Measurements from ENCODE around the gene MYLK3.

Gene MYLK3

DNA sequence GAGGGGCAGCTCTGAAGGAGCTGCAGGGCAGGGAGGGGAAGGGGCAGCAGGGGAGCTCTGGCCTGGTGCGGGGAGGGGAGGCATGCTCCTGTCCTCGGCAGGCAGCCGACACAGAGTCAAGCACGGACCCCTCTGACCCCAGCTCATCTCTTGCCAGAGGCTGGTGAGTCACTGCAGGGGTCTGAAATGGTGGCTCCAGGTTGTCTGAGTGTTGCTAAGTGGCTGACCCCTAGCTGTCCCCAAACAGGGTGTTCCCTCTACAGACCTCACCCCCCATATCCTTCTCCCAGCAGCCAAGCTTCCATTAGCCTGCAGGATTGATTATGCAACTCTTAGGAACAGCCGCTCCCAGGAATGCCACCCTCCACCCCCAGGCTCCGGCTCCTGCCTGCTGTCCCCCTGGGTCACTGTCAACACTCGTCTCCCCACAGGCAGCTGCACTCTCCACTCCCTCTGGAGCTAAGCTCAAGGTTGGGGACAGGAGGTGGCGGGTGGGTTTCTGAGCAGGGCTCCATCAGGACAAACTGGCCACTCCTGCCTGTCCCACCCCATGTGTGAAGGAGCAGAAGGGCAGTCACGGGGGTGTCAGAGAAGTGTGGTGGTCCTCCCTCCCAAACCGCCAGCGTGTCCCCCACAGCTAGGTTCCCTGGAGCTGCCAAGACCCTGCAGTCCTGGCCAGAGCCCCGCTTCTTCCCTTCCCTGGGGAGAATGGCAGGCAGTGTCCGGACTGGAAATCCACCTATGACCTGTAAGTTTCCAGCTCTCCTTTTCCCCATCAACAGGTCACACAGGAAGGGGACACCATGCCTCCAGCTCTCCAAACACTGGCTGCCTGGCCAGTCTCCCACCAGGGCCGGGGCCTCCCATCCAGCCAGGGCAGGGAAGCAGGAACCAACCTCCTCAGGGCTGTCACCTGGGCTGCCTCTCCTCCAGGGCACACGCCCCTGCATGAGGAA lies 1.0 kb downstream of the MYLK3 start:
- Mint-ChIP-seq H3K9me3 (no peaks in the 10 kb centered on the region), H3K4me3 (no peak overlapping the region), H3K36me3 (ENCODE audit: low read depth) (no peaks in the 10 kb centered on the region), H3K27me3 (ENCODE audit: low read depth) (no peaks in the 10 kb centered on the region), H3K4me1 (ENCODE audit: low read depth) (peaks cover 8% of the 10 kb centered on the region), H3K27ac (no peak overlapping the region)
- no peak for DNase-seq (ENCODE audit: low spot score)

DNA sequence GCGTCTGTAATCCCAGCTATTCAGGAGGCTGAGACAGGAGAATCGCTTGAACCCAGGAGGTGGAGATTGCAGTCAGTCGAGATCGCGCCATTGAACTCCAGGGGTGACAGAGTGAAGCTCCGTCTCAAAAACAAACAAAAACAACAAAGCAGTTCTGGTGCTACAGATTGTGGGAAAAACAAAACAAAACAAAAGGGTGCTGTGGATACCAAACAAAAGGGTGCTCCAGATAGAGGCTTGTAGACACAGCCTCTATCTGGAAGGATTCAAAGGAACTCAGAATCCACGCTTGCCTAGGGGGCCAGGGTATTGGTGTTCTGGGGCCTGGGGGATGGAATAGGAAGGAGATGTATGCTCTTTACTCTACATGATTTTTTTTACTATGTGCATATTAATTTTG lies 2.5 kb downstream of the MYLK3 start:
- Mint-ChIP-seq H3K27ac (no peak overlapping the region), H3K4me3 (no peak overlapping the region)

DNA sequence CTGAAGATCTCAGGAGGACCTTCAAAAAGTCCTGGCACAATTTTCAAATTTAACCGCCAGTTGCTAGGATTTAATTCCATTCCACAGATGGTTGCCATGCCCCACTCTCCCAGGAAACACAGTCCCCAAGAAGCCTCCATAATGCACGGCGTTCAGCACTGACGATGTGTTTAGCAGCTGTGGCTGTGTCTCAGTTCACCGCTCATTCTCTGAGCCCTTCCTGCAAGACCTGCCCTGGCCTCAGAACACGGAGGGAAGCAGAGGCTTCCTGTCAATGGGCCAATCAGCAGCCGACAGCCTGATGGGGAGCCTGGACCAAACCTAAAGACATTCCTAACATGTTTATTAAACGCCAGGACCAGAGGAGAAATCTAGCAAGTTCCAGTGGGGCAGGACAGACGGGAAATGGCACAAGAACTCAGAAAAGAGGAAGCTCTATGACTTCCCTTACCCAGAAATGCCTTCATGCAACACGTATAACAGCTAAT lies 4.9 kb downstream of the MYLK3 start:
- Mint-ChIP-seq H3K4me1 (ENCODE audit: low read depth) (peaks cover 5% of the 10 kb centered on the region), H3K27me3 (ENCODE audit: low read depth) (no peaks in the 10 kb centered on the region), H3K27ac (no peak overlapping the region), H3K4me3 (no peak overlapping the region), H3K9me3 (no peaks in the 10 kb centered on the region), H3K36me3 (ENCODE audit: low read depth) (no peaks in the 10 kb centered on the region)
- no peak for DNase-seq (ENCODE audit: low spot score)

More for the DNA sequence above, 2.5 kb downstream of the MYLK3 start:
- H3K9me3 Mint-ChIP-seq: no peaks in the 10 kb centered on the region
- H3K36me3 Mint-ChIP-seq (ENCODE audit: low read depth): no peaks in the 10 kb centered on the region
- peaks cover 8% of the 10 kb centered on the region for H3K4me1 Mint-ChIP-seq (ENCODE audit: low read depth)
- DNase-seq (ENCODE audit: low spot score): no peak
- H3K27me3 Mint-ChIP-seq (ENCODE audit: low read depth): no peaks in the 10 kb centered on the region

DNA sequence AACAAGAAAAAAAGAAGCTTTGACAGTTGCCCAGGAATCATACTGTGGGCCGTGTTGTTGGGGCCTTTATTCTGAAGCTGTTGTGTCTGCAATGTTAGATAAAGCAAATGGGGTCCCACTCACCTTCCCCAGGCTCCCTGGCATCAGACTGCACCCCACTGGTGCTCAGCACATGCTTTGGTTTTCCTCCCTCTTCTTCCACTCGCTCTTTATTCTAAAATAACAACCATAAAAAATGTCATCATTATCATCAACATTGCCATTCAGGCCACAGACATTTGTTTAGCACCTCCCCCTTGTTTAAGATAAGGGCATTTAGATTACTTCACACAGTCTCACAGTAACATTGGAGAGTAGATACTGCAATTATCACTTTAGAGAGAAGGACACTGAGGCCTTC lies 8.2 kb downstream of the MYLK3 start:
- H3K4me1 Mint-ChIP-seq (ENCODE audit: low read depth): peaks cover 4% of the 10 kb centered on the region
- H3K4me3 Mint-ChIP-seq: no peak overlapping the region
- H3K27ac Mint-ChIP-seq: no peak overlapping the region
- H3K36me3 Mint-ChIP-seq (ENCODE audit: low read depth): no peaks in the 10 kb centered on the region
- H3K27me3 Mint-ChIP-seq (ENCODE audit: low read depth): no peaks in the 10 kb centered on the region
- no peak for DNase-seq (ENCODE audit: low spot score)
- no peaks in the 10 kb centered on the region for H3K9me3 Mint-ChIP-seq

DNA sequence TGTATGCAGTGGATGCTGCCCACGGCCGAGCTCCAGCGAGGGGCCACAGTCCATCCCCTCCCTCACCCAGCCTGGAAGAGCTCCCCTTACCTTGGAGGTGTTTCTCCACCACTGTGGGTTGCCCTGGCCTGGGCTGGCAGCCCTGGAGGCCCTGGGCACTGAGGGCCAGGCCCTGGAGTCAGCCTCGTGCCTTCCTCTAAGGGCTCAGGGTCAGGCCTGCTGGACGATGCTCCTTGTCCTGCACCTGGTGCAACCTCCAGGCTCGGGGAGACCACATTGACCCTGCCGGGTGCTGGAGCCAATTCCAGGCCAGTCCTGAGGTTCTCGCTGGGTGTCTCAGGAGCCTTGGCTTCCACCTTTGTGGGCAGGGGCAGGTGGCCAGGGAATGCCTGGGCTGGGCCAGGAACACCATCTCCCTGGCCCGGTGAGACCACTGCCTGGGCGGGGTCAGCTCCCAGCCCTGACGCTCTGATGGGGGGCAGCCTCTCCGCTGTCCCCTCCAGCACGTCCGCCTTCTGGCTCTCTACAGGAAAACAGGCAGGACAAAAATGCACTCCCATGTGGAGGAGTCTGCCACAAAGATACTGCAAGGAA lies 10.4 kb downstream of the MYLK3 start:
- Mint-ChIP-seq H3K27me3 (ENCODE audit: low read depth) (no peaks in the 10 kb centered on the region), H3K27ac (no peak overlapping the region), H3K9me3 (no peaks in the 10 kb centered on the region), H3K4me1 (ENCODE audit: low read depth) (no peaks in the 10 kb centered on the region), H3K4me3 (no peak overlapping the region), H3K36me3 (ENCODE audit: low read depth) (no peaks in the 10 kb centered on the region)
- no peak for DNase-seq (ENCODE audit: low spot score)

DNA sequence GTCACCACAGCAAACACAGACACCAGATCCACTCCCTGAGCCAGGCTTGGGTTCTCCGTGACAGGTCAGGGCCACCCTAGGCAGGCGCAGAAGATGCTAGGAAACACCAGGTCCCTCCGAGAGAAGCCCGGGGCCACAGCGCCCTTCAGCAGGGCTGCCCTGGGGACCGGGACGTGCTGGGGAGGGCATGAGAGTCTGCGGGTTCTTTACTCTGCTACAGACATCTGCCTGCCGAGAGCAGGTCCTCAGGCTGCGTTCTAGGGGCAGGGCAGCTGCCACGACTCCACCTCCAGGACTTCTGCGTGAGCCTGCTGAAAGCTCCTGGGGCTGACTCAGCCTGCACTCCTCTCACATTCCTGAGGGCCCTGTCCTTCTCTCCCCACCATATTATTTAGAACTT lies 11.4 kb downstream of the MYLK3 start:
- no peak overlapping the region for H3K4me3 Mint-ChIP-seq
- no peak overlapping the region for H3K27ac Mint-ChIP-seq
- H3K27me3 Mint-ChIP-seq (ENCODE audit: low read depth): no peaks in the 10 kb centered on the region
- no peaks in the 10 kb centered on the region for H3K4me1 Mint-ChIP-seq (ENCODE audit: low read depth)
- no peak for DNase-seq (ENCODE audit: low spot score)
- H3K9me3 Mint-ChIP-seq: no peaks in the 10 kb centered on the region
- H3K36me3 Mint-ChIP-seq (ENCODE audit: low read depth): no peaks in the 10 kb centered on the region

DNA sequence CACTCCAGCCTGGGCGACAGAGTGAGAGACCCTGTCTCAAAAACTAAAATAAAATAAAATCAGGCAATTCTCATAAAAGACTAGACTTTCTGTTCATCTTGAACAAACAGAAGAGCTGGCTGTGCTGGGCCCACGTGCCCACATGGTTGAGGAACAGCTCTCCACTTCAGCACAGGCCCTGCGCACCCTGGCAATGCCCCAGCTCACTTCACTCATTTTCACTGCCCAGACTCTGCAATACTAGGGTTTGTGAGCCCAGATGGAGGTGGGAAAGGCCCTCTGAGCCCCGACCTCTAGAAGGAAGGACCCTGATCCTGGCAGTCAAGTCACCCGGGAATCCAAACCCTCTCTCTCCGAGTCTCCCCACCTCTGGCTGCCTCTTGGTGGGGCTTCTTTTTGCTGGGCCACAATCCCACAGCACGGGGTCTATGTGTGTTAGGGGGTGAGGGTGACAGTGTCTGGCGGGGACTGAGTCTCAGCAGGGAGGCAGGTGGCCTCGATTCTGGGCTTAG lies 14.8 kb downstream of the MYLK3 start:
- Mint-ChIP-seq H3K4me3 (no peak overlapping the region), H3K36me3 (ENCODE audit: low read depth) (no peaks in the 10 kb centered on the region), H3K4me1 (ENCODE audit: low read depth) (no peaks in the 10 kb centered on the region), H3K27me3 (ENCODE audit: low read depth) (no peaks in the 10 kb centered on the region), H3K9me3 (no peaks in the 10 kb centered on the region), H3K27ac (no peak overlapping the region)
- no peak for DNase-seq (ENCODE audit: low spot score)

DNA sequence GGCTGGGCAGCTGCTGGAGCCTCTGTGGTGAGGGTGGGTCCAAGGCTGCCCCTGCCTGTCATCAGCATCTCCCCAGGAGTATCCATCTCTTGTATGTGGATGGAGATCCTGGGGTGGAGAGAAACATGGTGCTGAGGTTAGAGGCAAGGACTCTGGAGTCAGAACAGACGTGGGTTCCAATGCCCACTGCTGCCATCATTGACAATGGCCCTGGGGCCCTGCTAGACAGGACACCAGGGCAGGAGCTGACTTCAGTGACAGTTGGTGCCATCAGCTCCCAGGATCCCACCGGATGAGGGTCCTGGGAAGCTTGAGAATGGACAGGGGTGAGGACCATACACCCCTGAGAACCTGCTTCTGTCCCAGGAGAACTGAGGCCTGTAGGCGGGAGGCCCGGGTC lies 15.6 kb downstream of the MYLK3 start:
- Mint-ChIP-seq H3K9me3 (no peaks in the 10 kb centered on the region), H3K27ac (no peak overlapping the region), H3K36me3 (ENCODE audit: low read depth) (no peaks in the 10 kb centered on the region), H3K4me1 (ENCODE audit: low read depth) (no peaks in the 10 kb centered on the region), H3K27me3 (ENCODE audit: low read depth) (no peaks in the 10 kb centered on the region), H3K4me3 (no peak overlapping the region)
- DNase-seq (ENCODE audit: low spot score): no peak

DNA sequence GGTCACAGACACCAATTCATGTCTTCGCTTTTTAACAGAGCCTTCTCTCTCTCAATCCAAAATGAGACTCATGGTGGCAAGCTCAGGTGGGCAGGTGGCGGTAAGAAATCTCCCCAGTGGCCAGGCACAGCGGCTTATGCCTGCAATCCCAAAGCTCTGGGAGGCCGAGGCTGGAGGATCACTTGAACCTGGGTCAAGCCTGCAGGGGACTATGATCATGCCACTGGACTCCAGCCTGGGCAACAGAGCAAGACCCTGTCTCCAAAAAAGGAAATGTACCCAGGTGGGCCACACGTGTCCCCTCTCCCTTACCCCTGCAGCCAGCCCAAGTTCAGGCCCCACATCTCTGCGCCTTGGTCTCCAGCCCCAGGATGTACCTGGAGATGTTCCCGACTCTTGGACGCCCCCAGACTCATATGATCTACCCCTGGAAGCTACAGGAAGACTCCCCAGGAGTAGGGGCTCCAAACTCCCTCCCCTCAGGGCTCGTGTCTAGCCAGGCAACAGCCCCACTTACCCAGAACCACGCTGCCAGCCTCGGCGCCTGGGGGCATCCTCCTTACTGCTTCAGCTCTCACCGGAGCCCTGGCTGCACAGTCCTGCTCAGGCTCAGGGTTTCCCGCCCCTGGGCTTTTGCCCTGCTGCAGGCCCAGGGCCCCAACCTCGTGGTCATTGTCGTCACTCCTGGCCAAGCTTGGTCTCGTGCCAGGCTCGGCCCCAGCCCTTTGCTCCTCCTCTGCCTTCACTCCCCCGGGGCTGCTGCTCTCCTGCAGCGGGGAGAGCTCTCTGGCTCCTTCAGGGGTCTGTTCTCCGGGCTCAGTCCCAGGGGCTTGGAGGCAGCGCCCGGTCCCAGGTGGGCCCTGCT lies 16.2 kb downstream of the MYLK3 start:
- no peak for DNase-seq (ENCODE audit: low spot score)
- no peaks in the 10 kb centered on the region for H3K36me3 Mint-ChIP-seq (ENCODE audit: low read depth)
- H3K27ac Mint-ChIP-seq: no peak overlapping the region
- H3K9me3 Mint-ChIP-seq: no peaks in the 10 kb centered on the region
- H3K4me3 Mint-ChIP-seq: no peak overlapping the region
- H3K27me3 Mint-ChIP-seq (ENCODE audit: low read depth): no peaks in the 10 kb centered on the region
- H3K4me1 Mint-ChIP-seq (ENCODE audit: low read depth): no peaks in the 10 kb centered on the region

DNA sequence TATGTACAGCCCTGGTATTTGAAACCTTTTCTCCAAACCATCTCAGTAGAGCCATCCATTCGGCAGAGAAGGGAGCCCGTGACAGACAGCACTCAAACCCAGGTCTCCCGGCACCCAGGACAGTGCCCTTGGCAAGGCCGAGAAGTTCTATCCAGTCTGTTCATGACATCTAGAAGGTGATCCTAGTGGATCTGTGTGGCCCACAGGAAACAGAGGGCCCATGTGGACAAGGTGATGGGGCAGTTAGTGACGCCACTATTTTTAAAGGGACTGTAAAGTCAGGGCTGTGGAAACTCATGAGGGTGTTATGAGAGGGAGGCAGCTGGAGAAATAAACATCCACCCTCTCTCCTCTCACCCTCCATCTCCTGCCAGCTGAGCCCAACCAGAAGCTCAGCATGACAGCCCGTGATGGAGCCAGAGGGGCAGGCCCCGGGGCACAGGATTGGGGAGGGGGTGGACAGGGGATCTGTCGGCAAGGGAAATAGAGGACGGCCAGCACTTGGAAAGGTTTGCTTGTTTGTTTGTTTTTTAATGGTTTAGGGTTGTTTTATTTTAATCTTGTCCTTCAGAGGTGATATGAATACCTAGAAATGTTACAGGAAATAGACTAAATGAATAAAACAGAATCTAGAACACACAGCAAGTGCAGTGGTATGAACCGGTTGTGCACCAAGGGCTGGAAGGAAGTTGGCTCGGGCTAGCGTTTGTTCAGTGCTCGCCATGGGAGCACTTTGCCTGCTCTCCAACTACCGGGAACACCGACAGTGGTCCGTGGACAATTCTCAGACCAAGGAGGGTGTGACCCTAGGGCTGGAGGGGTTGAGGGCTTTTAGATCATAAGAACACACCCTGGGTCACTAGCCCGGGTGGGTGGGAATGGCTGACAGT lies 17.1 kb downstream of the MYLK3 start:
- no peaks in the 10 kb centered on the region for H3K27me3 Mint-ChIP-seq (ENCODE audit: low read depth)
- no peaks in the 10 kb centered on the region for H3K4me1 Mint-ChIP-seq (ENCODE audit: low read depth)
- no peak overlapping the region for H3K4me3 Mint-ChIP-seq
- no peak overlapping the region for H3K27ac Mint-ChIP-seq
- H3K9me3 Mint-ChIP-seq: no peaks in the 10 kb centered on the region
- no peak for DNase-seq (ENCODE audit: low spot score)
- no peaks in the 10 kb centered on the region for H3K36me3 Mint-ChIP-seq (ENCODE audit: low read depth)

DNA sequence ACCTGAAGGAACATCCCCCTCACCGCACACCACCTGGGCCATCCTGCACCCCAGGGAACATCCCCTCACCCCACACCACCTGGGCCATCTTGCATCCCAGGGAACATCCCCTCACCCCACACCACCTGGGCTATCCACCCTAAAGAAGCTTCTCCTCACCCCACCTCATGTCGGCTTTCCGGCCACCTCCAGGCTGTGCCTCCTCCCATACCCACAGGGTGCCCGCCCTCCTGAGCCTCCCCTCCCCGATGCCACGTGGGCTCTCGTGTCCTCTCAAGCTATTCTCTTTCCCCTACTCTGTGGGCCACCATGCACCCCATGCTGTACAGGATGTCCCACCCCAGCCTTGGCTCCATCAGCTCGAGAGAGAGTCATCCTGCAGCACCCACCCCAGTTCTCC lies 18.0 kb downstream of the MYLK3 start:
- H3K9me3 Mint-ChIP-seq: no peaks in the 10 kb centered on the region
- H3K4me1 Mint-ChIP-seq (ENCODE audit: low read depth): no peaks in the 10 kb centered on the region
- no peak overlapping the region for H3K27ac Mint-ChIP-seq
- no peaks in the 10 kb centered on the region for H3K36me3 Mint-ChIP-seq (ENCODE audit: low read depth)
- no peak overlapping the region for H3K4me3 Mint-ChIP-seq
- DNase-seq (ENCODE audit: low spot score): no peak
- no peaks in the 10 kb centered on the region for H3K27me3 Mint-ChIP-seq (ENCODE audit: low read depth)

DNA sequence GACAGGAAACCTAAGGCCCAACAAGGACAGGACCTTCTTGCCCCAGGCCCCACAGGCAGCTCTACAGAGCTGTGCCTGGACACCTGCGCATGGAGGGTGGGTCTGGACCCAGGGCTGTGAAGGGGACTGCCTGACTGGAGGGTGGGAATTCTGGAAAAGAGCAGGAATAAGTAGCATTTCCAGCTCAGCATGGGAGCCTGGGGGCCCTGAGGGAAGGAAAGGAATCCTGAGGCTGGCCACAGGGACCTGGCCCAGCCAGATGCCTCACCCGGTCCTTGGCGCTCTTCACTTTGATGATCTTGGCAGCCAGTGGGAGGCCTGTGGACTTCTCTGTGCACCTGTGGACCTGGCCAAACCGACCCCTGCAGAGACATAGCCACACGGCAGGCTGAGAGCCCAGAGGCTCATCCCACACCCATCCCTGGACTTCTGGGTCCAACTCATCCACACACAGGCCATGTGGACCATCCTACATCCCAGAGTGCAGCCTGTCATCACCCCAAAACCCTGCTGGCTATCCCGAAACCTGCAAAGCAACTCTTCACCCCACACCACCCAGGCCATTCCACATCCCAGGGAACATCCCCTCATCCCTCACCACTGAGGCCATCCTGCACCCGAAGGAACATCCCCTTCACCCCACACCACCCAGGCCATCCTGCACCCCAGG lies 18.7 kb downstream of the MYLK3 start:
- Mint-ChIP-seq H3K36me3 (ENCODE audit: low read depth) (no peaks in the 10 kb centered on the region), H3K9me3 (no peaks in the 10 kb centered on the region), H3K27me3 (ENCODE audit: low read depth) (no peaks in the 10 kb centered on the region), H3K27ac (no peak overlapping the region), H3K4me3 (no peak overlapping the region), H3K4me1 (ENCODE audit: low read depth) (no peaks in the 10 kb centered on the region)
- no peak for DNase-seq (ENCODE audit: low spot score)

DNA sequence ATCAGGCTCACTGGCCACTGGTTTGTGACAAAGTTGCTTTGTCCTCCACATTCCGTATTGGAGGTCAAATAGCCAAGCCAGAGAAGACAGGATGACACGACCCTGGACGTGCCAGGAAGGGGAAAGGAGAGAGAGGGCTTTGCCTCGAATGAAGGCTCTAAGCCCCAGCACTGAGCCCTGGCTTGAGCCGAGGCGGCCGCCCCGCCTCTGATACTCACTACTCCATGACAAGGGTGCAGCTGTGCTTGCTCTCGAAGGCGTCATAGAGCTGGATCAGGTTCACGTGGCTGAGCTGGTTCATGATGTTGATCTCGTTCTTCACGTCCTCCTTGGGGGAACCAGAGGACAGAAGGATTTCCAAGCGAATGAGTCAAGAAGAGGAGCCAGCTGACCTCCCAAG lies 19.3 kb downstream of the MYLK3 start:
- H3K9me3 Mint-ChIP-seq: no peaks in the 10 kb centered on the region
- H3K36me3 Mint-ChIP-seq (ENCODE audit: low read depth): no peaks in the 10 kb centered on the region
- no peak overlapping the region for H3K4me3 Mint-ChIP-seq
- H3K4me1 Mint-ChIP-seq (ENCODE audit: low read depth): no peaks in the 10 kb centered on the region
- no peak for DNase-seq (ENCODE audit: low spot score)
- H3K27ac Mint-ChIP-seq: no peak overlapping the region
- no peaks in the 10 kb centered on the region for H3K27me3 Mint-ChIP-seq (ENCODE audit: low read depth)

Measured in T-helper 2 cell treated with Interferon-gamma antibody and Interleukin-4, amounts not matched to agents 5 μg/mL and 100 μg/mL, for 36 hours (primary cell).